Activated naive CD4-positive, alpha-beta T cell treated with Interleukin-2 at 50 U/mL for 16 hours (primary cell): ENCODE data around the gene NLGN3.

Experiments
- DNase-seq: peaks from one replicate; pipeline ENCODE4 v3.0.0-alpha.2; 2020

The NLGN3 gene

GRCh38 chrX:71118985-71119535 lies 25.6 kb upstream of the NLGN3 start:
- no peak for DNase-seq

GRCh38 chrX:71128166-71128833 lies 16.3 kb upstream of the NLGN3 start:
- no peak for DNase-seq

- DNase-seq: peak; percentile 77
Measured at GRCh38 chrX:71128915-71129765, 15.5 kb upstream of the NLGN3 start.

- no peak for DNase-seq
Measured at GRCh38 chrX:71131510-71131909, 13.1 kb upstream of the NLGN3 start.

- DNase-seq: no peak
Measured at GRCh38 chrX:71140440-71140839, 4.2 kb upstream of the NLGN3 start.

- no peak for DNase-seq
Measured at GRCh38 chrX:71143508-71143907, 1.1 kb upstream of the NLGN3 start.

GRCh38 chrX:71147496-71148277 lies 3.0 kb downstream of the NLGN3 start:
- DNase-seq: no peak

- no peak for DNase-seq
Measured at GRCh38 chrX:71148278-71148663, 3.6 kb downstream of the NLGN3 start.

- DNase-seq: no peak
Measured at GRCh38 chrX:71151366-71151765, 6.7 kb downstream of the NLGN3 start.

GRCh38 chrX:71154196-71154595 lies 9.6 kb downstream of the NLGN3 start:
- no peak for DNase-seq

GRCh38 chrX:71154641-71155040 lies 10.0 kb downstream of the NLGN3 start:
- DNase-seq: no peak

DNA sequence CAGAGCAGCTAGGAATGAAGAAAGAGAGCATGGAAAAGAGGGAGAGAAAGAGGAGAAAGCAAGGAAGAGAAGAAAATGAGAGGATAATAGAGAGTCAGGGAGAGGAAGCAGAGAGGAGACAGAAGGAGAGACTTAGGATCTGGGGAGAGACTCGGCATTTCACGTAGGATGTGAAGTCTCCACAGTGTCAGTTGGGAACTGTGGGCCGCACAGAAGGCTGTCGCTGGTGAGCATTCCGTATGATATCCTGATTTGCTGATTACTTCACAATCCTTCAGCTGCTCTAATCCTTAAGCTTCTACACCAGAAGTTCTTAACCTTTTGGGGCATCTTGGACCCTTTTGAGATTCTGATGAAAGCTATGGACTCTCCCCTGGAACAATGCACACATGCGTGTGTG lies 14.0 kb downstream of the NLGN3 start:
- no peak for DNase-seq

GRCh38 chrX:71159335-71159734 lies 14.7 kb downstream of the NLGN3 start:
- DNase-seq: no peak

DNA sequence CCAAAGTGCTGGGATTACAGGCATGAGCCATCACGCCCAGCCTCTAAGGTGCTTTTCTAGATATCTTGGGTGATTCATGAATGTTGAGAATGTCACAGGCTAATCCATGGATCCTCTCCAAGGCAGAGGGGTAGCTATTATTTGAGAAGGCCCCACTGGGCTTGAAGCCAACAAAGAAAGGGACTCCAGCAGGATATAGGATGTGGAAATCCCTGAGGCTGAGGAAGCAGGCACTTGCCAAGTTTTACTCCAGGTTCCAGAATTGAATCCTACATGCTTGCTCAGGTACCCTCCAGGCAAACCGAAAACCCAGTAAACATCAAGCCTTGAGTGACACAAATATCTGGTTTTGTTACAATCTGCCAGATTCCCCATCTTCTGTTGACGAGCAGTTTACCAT lies 15.8 kb downstream of the NLGN3 start:
- DNase-seq: no peak

- no peak for DNase-seq
Measured at GRCh38 chrX:71162981-71163380, 18.3 kb downstream of the NLGN3 start.

DNA sequence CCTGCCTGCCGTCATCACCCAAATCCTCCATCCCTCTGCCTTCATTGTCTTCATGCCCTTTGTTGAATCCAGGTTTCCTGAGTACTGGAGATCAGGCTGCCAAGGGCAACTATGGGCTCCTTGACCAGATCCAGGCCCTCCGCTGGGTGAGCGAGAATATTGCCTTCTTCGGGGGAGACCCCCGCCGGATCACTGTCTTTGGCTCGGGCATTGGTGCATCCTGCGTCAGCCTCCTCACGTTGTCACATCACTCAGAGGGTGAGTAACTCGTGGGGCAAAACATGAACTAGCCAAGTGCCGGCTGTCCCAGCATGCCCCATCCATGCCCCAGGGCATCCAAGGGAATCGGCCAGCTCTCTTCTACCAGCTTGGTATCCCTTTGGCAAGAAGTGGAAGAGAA lies 19.4 kb downstream of the NLGN3 start:
- DNase-seq: no peak

- no peak for DNase-seq
Measured at GRCh38 chrX:71166461-71166860, 21.8 kb downstream of the NLGN3 start.

- no peak for DNase-seq
Measured at GRCh38 chrX:71167031-71167781, 22.6 kb downstream of the NLGN3 start.

GRCh38 chrX:71168134-71168533 lies 23.5 kb downstream of the NLGN3 start:
- no peak for DNase-seq

- DNase-seq: no peak
Measured at GRCh38 chrX:71169586-71169985, 24.9 kb downstream of the NLGN3 start.

GRCh38 chrX:71170660-71171059 lies 26.0 kb downstream of the NLGN3 start:
- DNase-seq: no peak

GRCh38 chrX:71171110-71171801 lies 26.6 kb downstream of the NLGN3 start:
- DNase-seq: no peak
